HepG2 (cell line): ENCODE measurements around the gene PP2D1.

Source experiments
- CTCF ChIP-seq: sonication (generic); formaldehyde crosslinking; IDR thresholded peaks from 2 replicates; pipeline ENCODE4 v1.5.0; 2020; ENCODE audit warnings: mild to moderate bottlenecking, missing genetic modification reagents, moderate library complexity
- EZH2 ChIP-seq: conservative IDR thresholded peaks from 2 replicates; pipeline ENCODE4 v1.6.1; 2012; ENCODE audit warnings: mild to moderate bottlenecking, low read depth, low read length, moderate library complexity
- JUND ChIP-seq: sonication (generic); formaldehyde crosslinking; IDR thresholded peaks from 2 replicates; pipeline ENCODE4 v1.8.0; 2022; ENCODE audit warnings: mild to moderate bottlenecking, missing genetic modification reagents
- PHB2 ChIP-seq: fragments of 450-650 bp; IDR thresholded peaks from 2 replicates; pipeline ENCODE4 v1.6.1; 2018; ENCODE audit not compliant: partially characterized antibody
- TERF1 ChIP-seq: sonication (generic); formaldehyde crosslinking; IDR thresholded peaks from 2 replicates; pipeline ENCODE4 v1.8.0; 2022; ENCODE audit warnings: mild to moderate bottlenecking, missing genetic modification reagents, moderate library complexity
- THAP8 ChIP-seq: sonication (generic); formaldehyde crosslinking; IDR thresholded peaks from 2 replicates; pipeline ENCODE4 v1.5.1; 2020; ENCODE audit warnings: missing genetic modification reagents, mild to moderate bottlenecking, borderline replicate concordance
- UBTF ChIP-seq: sonication (generic); formaldehyde crosslinking; IDR thresholded peaks from 2 replicates; pipeline ENCODE4 v1.4.0; 2020; ENCODE audit warnings: mild to moderate bottlenecking, missing genetic modification reagents
- ZBTB7A ChIP-seq: sonication (generic); formaldehyde crosslinking; IDR thresholded peaks from 2 replicates; pipeline ENCODE4 v1.8.0; 2022; ENCODE audit warnings: mild to moderate bottlenecking, missing genetic modification reagents
- ZNF3 ChIP-seq: IDR thresholded peaks from 2 replicates; pipeline ENCODE4 v1.7.0; 2017; ENCODE audit warnings: inconsistent platforms
- ZNF841 ChIP-seq: sonication (generic); formaldehyde crosslinking; IDR thresholded peaks from 2 replicates; pipeline ENCODE4 v1.8.1; 2023; ENCODE audit warnings: missing genetic modification reagents, borderline replicate concordance

GRCh38 chr3:20043396-20043795, 31.3 kb upstream of the PP2D1 start:
- no peak for TF ChIP-seq ZNF3
- TF ChIP-seq UBTF = no peak
- no peak for TF ChIP-seq PHB2
- TF ChIP-seq JUND = no peak
- TF ChIP-seq ZBTB7A (CRISPR knock-in tag) = no peak
- TF ChIP-seq CTCF (CRISPR knock-in tag) = no peak
- no peak for TF ChIP-seq ZNF841 (CRISPR knock-in tag)
- no peak for TF ChIP-seq TERF1 (CRISPR knock-in tag)
- TF ChIP-seq THAP8 (CRISPR knock-in tag) = no peak
- TF ChIP-seq EZH2 = no peak
